Dedifferentiated amniotic fluid mesenchymal stem cell (primary cell): ENCODE data around the gene PLEKHM2.
"Not testable (repeated sequence)": the region's sequence is repeated elsewhere in the genome, so short reads cannot be mapped to it uniquely, and the experiment has no call there.

Experiments
- DNase-seq: peaks from one replicate; pipeline ENCODE4 v3.0.0-alpha.2; 2016; ENCODE audit errors: extremely low spot score

The PLEKHM2 gene

DNA sequence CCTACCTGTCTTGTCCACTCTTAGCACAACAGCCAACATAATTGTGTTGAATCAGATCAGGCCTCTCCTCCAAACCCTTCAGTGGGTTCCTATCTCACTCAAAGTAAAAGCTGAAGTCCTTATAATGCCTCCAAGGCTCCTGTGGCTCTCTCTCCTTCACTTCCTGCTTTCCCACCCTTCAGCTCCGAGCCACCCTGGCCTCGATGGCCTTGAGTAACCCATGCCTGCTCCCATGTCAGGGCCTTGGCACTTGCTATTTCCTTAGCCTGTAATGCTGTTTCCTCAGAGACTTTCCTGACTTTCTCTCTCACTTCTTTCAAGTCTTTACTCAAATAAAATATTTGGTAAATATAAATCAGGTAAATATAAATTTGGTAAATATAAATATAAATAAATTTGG is 8.1 kb upstream of the PLEKHM2 start:
- DNase-seq = no peak

DNA sequence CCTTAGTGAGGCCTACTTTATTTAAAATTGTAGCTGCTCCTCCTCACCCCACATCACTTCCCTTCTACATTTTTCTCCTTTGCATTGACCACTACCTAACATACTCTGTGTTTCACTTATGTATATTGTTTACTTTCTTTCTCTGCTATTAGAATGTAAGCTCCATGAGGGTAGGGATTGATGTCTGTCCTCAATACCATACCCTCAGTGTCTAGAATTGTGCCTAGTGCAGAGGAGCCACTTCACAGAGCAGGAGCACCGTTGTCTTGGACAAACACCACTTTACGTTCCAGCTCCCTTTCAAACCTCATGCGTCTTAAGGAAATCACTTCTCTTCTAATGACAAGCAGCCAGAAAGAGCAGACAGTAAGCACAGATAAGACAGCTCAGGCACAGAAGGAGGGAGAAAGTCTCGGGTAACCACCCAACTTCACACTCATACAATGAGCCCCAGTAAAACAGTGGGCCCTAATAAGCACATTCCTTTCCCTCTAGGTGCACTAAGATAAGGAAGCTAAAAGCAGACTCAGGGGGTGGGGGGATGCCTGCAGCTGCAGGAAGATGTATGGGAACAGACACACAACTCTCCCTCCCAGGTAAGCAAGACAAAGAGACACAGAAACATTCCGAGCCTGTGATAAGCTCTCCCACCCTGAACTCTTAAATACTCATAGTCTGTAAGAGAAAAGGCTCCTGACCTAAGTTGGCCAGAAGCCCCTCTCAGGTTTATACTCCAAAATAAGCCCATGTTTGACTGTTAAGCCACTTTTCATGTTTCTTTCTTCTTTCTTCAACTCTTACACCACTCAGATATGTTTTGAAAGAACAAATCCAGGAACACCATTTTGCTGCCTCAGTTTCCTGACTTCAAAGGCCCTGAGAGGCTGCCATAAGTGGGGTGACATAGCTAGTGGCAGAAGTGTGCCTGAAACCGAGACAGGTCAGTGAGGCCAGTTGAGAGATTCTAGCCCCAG is 7.1 kb upstream of the PLEKHM2 start:
- no peak for DNase-seq

- DNase-seq = no peak
Observed at GRCh38 chr1:15678578-15678977, 5.5 kb upstream of the PLEKHM2 start.

DNA sequence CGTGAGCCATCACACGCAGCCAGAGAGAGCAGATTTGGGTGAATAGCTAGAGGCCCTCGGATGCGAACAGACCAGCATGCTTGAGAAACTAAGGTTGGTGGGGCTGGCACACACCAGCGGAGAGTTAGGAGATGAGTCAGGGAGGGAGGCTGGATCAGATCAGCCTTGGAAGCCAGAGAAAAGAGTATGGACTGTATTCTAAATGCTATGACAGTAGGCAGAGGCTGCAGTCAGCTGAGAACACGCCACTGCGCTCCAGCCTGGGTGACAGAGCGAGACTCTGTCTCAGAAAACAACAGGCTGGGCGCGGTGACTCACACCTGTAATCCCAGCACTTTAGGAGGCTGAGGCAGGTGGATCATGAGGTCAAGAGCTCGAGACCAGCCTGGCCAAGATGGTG is 4.0 kb upstream of the PLEKHM2 start:
- peak; percentile 70 for DNase-seq

- DNase-seq = peak; percentile 96
Observed at GRCh38 chr1:15680561-15681348, 3.4 kb upstream of the PLEKHM2 start.

- DNase-seq = no peak
Observed at GRCh38 chr1:15681349-15682292, 2.5 kb upstream of the PLEKHM2 start.

GRCh38 chr1:15682936-15683341 is 1.2 kb upstream of the PLEKHM2 start:
- no peak for DNase-seq

GRCh38 chr1:15683345-15684039 is 628 bp upstream of the PLEKHM2 start:
- DNase-seq = no peak

DNA sequence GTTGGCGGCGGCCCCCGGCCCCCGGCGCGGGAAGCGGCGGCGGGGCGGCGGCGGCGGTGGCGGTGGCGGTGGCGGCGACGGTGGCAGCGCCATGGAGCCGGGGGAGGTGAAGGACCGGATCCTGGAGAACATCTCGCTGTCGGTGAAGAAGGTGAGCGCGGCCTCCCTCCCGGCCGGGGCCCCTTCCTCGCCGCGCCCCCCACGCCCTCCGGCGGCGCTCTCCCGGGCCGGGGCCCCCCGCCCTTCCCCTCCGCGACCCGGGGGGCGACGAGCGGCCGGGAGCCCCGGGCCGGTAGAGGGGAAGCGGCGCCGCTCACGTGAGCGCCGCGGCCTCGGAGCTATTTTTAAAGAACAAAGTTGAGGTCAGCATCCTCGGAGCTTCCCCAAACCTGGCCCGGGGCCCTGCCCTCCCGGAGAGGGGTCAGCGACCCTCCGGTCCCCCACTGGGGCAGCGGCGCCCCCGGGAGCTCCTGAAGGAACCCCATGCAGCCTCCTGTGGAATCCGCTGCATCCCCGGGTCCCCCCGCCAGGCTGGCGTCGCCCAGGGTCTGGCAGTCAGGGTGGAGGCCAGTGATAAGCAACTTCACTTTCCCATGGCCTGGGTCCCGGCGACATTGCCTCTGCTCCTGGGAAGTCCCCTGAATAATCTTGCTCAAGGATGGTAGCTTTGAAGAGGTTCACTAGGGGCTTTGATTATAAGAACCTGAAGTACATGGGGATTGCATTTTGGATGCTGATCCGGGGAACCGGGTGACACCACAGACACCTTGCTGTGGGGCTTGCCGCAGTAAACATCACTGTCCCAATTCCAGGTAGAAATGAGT is 560 bp downstream of the PLEKHM2 start:
- no peak for DNase-seq

DNA sequence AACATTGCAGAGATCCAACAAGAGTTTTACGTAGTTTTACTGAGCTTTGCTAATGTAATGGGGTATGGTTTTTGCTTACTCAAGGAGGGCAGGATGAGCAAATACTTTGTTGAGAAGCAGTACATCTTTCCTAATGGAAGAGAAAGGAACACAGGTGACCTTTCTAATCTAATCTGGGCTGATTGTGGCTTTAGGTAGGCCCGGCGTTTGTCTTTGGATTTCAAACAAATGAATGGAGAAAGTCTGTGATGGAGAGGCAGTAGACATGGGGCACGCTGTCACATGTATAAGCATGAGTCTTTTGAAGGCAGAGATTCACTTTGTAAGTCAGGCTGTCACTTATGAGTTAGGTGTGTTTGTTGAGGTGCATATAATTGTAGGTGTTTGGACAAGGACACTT is 1.7 kb downstream of the PLEKHM2 start:
- no peak for DNase-seq

GRCh38 chr1:15687446-15687845 is 3.3 kb downstream of the PLEKHM2 start:
- DNase-seq = no peak

GRCh38 chr1:15690317-15690716 is 6.2 kb downstream of the PLEKHM2 start:
- DNase-seq = no peak

DNA sequence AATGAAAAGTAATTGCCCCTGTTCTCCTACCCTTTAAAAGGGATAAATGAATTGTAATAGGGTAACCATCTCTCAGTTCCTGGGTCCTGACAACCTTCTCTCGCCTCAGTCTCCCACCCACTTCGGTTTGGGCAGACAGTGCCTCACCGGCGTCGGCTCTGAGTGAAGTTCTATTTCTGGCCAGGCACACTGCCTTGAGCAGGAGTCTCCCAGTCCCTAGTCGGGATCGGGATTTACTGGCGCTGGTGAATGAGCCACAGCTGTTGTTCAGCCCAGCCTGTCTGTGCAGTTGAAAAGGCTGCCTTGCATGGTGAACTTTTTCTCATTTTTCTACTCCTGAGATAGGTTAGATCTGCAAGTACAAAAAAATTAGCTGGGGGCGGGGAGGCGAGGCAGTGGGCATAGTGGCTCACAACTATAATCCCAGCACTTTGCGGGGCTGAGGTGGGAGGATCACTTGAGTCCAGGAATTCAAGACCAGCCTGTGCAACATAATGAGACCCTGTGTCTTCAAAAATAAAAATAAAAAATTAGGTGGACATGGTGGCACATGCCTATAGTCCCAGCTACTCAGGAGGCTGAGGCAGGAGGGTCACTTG is 7.4 kb downstream of the PLEKHM2 start:
- no peak for DNase-seq

GRCh38 chr1:15692121-15692682 is 8.1 kb downstream of the PLEKHM2 start:
- no peak for DNase-seq

DNA sequence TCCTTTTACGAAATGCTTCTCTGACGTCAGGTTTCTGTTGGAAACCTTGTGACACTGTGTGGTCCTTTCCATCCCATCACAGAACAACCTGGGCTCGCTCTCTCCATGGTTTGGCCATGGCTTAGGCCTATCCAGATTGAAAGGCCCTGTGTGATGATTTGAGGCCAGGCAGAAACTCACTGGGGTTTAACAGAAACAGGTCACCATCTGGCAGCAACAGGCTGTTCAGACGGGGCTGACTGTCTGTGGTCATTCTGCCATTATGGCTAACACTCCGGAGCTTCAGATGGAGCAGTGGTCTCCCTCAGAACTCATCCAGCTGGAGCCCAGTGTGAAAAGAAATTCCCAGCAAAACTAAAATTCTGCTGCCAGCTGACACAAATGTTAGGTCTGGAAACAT is 9.3 kb downstream of the PLEKHM2 start:
- no peak for DNase-seq

GRCh38 chr1:15696956-15697521 is 12.9 kb downstream of the PLEKHM2 start:
- DNase-seq = no peak

- DNase-seq = no peak
Observed at GRCh38 chr1:15698201-15698600, 14.1 kb downstream of the PLEKHM2 start.

DNA sequence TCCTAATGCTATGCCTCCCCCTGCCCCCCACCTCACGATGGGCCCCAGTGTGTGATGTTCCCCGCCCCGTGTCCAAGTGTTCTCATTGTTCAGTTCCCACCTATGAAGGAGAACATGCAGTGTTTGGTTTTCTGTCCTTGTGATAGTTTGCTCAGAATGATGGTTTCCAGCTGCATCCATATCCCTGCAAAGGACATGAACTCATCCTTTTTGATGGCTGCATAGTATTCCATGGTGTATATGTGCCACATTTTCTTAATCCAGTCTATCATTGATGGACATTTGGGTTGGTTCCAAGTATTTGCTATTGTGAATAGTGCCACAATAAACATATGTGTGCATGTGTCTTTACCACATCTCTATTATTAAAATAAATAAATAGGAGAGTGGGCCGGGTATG is 15.2 kb downstream of the PLEKHM2 start:
- not testable (repeated sequence) for DNase-seq

DNA sequence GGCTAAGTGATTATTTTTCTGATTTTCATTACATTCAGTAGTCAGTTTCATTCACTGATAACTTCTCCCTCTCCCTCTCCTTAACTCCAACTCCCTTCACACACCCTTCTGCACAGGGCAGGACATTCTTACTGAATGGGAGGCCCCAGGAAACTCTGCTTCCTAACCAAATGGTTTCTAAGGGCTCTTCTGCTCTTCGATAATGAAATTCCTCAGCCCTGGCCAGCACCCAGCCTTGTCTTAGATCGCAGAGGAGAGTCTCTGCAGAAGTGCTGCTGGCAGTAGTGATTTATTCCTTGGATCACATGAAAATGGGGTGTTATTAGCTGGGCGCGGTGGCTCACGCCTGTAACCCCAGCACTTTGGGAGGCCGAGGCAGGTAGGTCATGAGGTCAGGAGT is 16.4 kb downstream of the PLEKHM2 start:
- DNase-seq = no peak
